ENCODE data around the gene KCNK16.

DNA sequence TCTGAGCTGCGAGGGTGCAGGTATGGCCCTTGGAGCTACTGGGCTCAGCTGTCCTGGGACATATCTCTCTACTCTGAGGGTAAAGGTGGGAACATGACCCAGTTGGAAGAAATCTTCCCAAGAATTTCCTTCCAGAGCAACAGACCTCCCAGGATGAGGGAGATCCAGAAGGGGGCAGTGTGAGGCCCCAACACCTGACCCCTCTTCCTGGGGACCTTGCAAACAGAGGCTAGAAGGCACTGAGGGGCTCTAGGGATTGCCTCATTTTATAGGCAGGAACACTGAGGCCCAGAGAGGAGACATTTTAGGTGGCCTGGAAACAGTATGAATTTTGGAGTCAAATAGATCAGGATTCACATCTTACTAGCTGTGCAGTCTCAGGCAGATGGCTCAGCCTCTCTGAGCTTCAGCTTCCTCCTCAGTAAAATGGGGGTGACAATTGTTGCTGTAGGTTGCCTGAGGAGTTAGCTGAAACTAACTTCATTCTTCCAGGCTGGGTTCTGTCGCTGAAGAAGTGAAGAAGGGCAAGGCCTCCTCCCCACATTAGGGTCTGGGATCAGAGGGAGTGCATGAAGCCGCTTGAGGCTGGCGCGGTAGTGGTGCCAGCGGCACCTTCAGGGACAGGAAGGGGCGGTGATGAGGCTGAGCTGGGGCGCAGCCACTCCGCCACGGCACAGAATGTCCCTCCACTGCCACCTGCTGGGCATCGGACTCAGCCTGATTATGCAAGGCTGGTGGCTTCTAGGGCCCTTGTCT lies 19.7 kb downstream of the KCNK16 start:
- TF ChIP-seq EZH2phosphoT487 (IDR thresholded peaks at IDR 0.05; ENCODE audit: low read depth) = no peak
- TF ChIP-seq CTCF (IDR thresholded peaks at IDR 0.05; ENCODE audit: low read depth, low read length) = peak; percentile 95

All from OCI-LY3 (cell line).